ENCODE results near the gene SWI5. TPM values are rescaled to one million over a fixed set of nuclear protein-coding genes. Genes with fewer than 3 reads are reported as not detected.

Gene SWI5
- total and polyA plus RNA-seq, 8 donors: 6.3 to 20.2 (median 7.3) TPM

- Histone ChIP-seq H3K9me3 (no peaks in the 10 kb centered on the region), H3K4me3 (no peak overlapping the region), H3K27ac (no peak overlapping the region), H3K4me1 (peaks cover 0 to 6% (median 6%) of the 10 kb centered on the region in 3 donors), H3K27me3 (no peaks in the 10 kb centered on the region), H3K36me3 (no peaks in the 10 kb centered on the region)
- DNase-seq: no peak
- intact Hi-C loops (cut with DNase I): loop anchor here in 1 of 3 donors (10.0 kb wide), 1 partner anchor 53 kb away; the partner anchor contains the start of gene SLC27A4
- 87 to 95% methylated on average over 3 of the region's 3 CpGs for whole genome bisulfite sequencing, 2 donors
- no peak for FAIRE-seq
- no peak for TF ChIP-seq CTCF (IDR thresholded peaks at IDR 0.05)
- ATAC-seq: no peak
Measured at GRCh38 chr9:128292009-128292408, 15.9 kb downstream of the SWI5 start.

- H3K27ac ChIP-seq: no peak overlapping the region
- 83 to 90% methylated on average over 4 of the region's 4 CpGs for WGBS, 2 donors
- no peaks in the 10 kb centered on the region for H3K9me3 ChIP-seq
- no peak for TF ChIP-seq CTCF (IDR thresholded peaks at IDR 0.05)
- ATAC-seq (no peak), FAIRE-seq (no peak), DNase-seq (no peak)
- intact Hi-C loops (cut with DNase I): loop anchor here in 1 of 3 donors (10.0 kb wide), 1 partner anchor 52 kb away; the partner anchor contains the start of gene SLC27A4
- H3K36me3 ChIP-seq: no peaks in the 10 kb centered on the region
- no peaks in the 10 kb centered on the region for H3K27me3 ChIP-seq
- peaks cover 0 to 6% (median 6%) of the 10 kb centered on the region in 3 donors for H3K4me1 ChIP-seq
- H3K4me3 ChIP-seq: no peak overlapping the region
Measured at GRCh38 chr9:128293091-128293490, 17.0 kb downstream of the SWI5 start.

GRCh38 chr9:128294142-128294541 lies 18.1 kb downstream of the SWI5 start:
- 80 to 85% methylated on average over 4 of the region's 4 CpGs for WGBS, 2 donors
- FAIRE-seq (no peak), DNase-seq (no peak), ATAC-seq (no peak)
- no peak for TF ChIP-seq CTCF (IDR thresholded peaks at IDR 0.05)
- H3K4me3 ChIP-seq: no peak overlapping the region
- intact Hi-C loops (cut with DNase I): loop anchor here in 1 of 3 donors (10.0 kb wide), 1 partner anchor 51 kb away; the partner anchor contains the start of gene SLC27A4
- peaks cover 0 to 6% (median 6%) of the 10 kb centered on the region in 3 donors for H3K4me1 ChIP-seq
- H3K36me3 ChIP-seq: no peaks in the 10 kb centered on the region
- no peak overlapping the region for H3K27ac ChIP-seq
- H3K9me3 ChIP-seq: no peaks in the 10 kb centered on the region
- H3K27me3 ChIP-seq: no peaks in the 10 kb centered on the region

- H3K36me3 ChIP-seq: no peaks in the 10 kb centered on the region
- no peaks in the 10 kb centered on the region for H3K9me3 ChIP-seq
- 83 to 84% methylated on average over 16 of the region's 16 CpGs for WGBS, 2 donors
- no peaks in the 10 kb centered on the region for H3K27me3 ChIP-seq
- no peak overlapping the region for H3K4me3 ChIP-seq
- FAIRE-seq: no peak
- H3K4me1 ChIP-seq: peaks cover 0 to 6% (median 6%) of the 10 kb centered on the region in 3 donors
- DNase-seq: no peak
- ATAC-seq: no peak
- TF ChIP-seq CTCF (IDR thresholded peaks at IDR 0.05): no peak
- no peak overlapping the region for H3K27ac ChIP-seq
- intact Hi-C loops (cut with DNase I): loop anchor here in 1 of 3 donors (10.0 kb wide), 1 partner anchor 48 kb away; the partner anchor contains the start of gene SLC27A4
Measured at GRCh38 chr9:128296340-128297220, 20.5 kb downstream of the SWI5 start.
